GM19240 (cell line): ENCODE results near the gene CLSTN2.

Experiments used
- DNase-seq: peaks from one replicate; pipeline ENCODE4 v3.0.0; 2011; ENCODE audit warnings: low spot score; ENCODE audit not compliant: insufficient read length

Gene CLSTN2

DNA sequence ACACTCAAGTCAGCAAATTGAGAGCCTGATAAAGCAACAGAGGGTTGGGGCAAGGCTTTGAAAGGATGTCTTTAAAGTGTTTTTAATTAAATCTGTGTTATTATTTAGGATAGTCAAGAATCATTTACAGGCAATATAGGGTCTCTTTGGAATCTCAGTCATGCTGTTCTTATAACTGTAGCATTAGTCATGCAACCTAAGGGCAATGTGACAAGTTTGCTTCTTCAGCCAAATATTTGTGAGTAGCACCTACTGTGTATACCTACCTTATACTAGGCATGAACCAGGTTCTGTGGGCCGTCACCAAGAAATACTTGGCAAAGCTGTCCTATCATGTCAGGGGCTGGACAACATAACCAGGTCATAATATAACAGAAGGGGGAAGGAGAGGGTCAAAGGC is 558.3 kb downstream of the CLSTN2 start:
- DNase-seq: no peak

DNA sequence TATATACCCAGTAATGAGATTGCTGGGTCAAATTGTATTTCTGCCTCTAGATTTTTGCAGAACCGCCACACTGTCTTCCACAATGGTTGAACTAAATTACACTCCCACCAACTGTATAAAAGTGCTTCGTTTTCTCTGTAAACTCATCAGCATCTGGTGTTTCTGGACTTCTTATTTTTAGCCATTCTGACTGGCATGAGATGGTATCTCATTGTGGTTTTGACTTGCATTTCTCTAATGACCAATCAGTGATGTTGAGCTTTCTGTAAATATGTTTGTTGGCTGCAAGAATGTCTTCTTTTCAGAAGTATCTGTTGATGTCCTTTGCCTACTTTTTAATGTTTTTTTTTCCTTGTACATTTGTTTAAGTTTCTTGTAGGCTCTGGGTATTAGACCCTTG is 560.0 kb downstream of the CLSTN2 start:
- DNase-seq: no peak

DNA sequence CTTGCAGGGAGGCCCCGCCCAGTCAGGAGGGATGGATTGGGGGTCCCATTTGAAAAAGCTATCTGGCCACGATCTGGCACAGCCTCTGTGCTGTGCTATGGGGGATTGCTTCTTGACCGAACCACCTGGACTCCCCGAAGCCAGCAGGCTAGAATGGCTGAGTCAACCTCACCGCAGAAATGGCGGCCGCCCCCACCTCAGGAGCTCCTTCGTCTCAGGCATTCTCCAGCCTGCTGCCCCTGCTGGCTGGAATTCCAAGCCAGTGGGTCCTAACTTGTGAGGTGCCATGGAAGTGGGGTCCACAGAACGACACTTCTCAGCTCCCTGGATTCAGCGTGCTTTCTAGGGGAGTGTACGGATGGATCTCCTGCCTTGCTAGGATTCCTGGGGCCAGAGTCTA is 562.3 kb downstream of the CLSTN2 start:
- DNase-seq: no peak

DNA sequence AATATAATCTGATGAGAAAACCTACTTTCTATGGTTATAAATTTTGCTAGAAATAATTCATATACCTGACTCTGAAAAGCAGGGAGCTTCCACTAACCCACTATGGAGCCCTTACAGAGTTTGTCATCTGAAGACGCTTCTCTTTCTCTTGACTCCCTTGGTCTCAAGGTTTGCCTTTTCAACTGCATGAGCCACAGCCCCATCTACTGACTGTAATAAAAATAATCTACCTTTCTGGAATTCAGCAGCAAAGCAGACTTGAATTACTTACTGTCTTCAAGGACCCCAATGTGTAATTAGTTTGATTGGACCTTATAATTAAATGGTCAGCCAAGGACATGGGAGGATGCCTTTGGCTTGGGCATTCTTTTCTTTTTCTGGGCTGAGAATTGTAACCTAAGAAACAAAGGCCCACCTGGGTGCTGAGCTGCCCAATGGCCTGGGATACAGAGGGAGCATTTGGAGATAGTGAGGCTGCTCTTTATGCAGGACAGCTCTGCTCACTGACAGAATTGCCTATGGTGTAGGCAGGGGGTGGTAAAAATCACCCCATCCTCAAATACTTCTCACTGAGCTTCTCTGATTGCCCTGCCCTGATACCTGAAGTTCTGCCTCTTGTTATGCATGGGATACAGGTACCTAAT is 564.3 kb downstream of the CLSTN2 start:
- no peak for DNase-seq

DNA sequence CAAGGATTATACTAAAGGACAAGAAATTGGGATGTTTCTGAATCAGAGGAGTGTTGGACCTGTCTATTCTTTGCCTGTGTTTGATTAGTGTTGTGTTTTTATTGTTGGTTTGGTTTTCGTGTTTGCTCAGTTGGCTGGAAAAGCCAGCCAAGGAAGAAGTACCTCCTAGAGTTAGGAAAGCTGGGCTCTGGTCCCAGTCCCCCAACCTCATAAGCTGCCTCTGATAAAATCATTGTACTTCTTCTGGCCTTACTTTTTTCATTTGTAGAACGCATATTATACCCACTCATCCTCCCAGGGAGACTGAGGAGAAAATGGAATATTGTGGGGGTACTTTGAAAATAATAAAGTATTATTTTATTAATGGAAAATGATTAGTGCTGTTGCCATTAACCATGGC is 565.5 kb downstream of the CLSTN2 start:
- DNase-seq: no peak

DNA sequence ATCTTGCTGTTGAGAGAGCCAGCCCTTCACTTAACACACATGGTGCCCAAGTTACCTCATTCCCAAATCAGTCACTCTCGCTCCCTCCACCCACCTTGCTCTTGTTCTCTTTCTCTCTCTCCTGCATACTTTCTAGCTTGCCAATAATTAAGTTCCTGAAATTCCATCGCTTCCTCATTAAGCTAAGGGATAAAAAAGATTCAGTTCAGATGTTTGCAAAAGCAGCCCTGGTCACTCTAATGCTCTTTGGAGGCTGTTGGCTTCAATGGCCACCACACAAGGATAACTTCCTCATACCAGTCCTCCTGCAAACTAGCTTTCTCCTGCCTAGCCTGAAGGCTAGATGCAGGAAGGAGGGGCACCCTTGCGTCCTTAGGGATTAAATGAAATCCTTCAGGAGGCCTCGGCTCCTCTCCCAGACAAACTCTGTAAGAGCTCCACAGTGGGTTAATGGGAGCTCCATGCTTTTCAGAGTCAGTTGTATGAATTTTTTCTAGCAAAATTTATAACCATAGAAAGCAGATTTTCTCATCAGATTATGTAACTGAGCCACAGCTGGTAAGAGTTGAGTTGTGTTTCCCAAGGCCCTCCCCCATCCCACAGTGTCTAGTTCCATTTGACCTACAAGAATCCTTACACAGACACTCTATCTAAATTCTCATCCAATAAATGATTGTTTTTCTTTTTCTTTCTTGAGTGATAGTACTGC is 566.2 kb downstream of the CLSTN2 start:
- DNase-seq: no peak

DNA sequence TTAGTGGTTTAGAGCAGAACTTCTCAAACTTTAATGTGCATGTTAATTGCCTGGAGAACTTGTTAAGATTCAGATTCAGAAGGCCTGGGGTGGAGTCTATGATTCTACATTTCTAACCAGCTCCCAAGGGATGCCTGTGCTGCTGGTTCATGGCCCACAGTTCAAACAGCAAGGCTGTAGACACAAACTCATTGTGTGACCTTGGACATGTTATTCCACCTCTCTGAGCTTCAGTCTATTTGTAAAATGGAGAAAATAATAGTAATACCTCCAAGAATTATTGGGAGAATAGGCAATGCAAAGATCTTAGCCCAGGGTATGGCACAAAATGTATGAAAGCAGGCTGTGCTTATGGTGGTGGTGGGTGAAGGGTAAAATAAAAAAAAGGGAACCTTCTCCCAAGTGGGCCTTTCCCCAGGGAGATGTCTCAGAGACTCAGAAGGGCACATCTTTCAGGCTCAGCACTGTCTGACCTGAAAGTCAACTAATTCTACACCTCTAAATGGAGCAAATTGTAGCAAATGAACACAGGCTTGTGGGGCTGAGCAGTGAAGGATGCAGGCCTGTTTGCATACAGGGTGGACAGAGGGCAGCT is 566.9 kb downstream of the CLSTN2 start:
- no peak for DNase-seq

DNA sequence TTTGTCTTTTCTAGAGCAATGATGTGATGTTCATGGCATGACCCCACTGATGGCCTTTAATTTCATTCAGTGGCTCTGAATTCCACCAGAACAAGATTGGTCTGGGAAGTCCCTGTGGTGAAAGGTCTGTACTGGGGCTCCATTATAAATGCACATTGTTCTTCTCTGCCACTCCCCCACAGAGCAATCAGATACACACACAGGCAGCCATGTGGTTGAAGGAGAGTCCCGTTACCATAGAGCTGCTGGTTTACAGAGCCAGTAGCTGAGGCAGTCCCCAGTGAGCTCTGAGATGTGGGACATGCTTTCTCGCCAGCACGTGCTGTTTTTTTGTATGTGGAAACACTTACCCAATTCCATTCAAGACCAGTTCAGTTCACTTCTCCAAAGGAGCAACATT is 570.2 kb downstream of the CLSTN2 start:
- no peak for DNase-seq

DNA sequence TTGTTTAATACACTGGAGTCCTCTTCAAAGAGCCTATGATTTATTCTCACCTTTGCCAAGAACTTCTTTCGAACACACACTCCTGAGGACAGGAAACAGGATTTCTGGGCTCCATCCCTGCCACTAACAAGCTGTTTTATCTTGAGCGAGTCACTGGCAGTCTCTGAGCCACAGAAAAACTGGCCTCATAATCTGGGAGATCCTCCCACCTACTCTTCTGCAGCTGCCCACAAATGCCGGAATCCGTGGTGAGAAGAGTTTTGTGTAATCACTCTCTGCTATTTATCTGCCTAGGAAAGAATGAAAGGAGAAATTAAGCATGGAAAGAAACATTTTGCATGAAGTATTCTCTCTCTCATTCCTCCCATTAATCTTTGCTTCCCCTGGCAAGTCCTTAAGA is 570.9 kb downstream of the CLSTN2 start:
- DNase-seq: no peak

DNA sequence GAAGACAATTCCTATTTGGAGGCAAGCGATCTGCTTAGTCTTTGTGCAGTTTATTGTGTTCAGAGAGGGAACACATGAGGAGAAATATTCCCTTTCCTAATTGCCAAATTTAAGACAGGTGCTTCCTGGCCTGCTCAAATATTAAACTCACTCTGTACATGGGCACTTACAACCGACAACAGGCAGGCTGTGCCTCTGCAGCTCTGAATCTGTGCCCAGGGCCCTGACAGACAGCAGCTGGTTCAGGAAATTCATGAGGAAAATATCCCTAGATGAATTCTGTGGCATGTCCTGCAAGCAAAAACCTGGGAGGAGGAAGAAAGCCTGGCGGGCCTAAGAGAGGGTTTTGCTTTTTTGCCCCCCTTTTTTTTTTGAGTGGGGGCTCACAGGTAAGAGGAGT is 573.6 kb downstream of the CLSTN2 start:
- DNase-seq: no peak

DNA sequence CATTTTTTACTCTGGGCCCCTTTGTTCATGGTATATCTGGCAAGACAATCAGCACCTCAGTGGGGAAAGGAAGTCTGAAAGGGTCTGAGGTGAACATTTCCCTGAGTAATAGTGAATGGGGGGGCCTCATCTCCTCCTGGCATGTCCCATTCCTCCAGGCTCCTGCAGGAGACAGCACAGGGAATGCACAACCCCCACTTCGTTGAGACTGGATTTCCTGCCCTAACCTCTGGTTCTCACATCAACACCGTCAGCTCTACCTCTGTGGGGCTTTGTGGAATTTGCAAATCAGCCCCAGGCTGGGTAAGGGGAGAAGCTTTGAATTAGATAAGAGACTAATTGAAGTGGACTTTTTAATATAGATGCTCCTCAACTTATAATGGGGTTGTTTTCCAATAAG is 574.5 kb downstream of the CLSTN2 start:
- DNase-seq: no peak

DNA sequence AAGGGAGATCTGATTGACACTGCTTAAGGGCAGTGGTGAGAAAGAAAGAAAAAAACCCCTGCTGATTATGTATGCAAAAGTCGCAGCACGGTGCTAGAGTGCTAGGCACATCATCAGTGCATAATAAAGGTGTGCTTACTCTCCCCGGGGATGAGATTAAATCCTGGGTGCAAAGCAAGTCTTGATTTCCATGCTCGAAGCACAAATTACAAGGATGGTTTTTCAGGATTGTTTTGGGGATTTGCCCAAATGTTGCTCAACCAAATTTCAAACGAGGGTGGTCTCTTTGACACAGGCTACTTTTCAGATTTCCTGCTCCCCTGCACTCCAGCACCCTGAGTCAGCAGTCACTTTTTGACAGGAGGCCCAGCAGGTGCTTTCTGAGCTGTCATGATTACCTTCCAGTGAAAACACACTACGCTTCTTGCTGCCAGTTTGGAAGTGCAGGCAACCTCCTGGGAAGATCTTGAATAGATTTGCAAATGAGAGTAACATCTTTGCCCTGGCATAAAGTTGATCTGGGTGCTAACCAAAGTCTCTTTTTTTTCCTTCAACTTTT is 575.4 kb downstream of the CLSTN2 start:
- DNase-seq: no peak

DNA sequence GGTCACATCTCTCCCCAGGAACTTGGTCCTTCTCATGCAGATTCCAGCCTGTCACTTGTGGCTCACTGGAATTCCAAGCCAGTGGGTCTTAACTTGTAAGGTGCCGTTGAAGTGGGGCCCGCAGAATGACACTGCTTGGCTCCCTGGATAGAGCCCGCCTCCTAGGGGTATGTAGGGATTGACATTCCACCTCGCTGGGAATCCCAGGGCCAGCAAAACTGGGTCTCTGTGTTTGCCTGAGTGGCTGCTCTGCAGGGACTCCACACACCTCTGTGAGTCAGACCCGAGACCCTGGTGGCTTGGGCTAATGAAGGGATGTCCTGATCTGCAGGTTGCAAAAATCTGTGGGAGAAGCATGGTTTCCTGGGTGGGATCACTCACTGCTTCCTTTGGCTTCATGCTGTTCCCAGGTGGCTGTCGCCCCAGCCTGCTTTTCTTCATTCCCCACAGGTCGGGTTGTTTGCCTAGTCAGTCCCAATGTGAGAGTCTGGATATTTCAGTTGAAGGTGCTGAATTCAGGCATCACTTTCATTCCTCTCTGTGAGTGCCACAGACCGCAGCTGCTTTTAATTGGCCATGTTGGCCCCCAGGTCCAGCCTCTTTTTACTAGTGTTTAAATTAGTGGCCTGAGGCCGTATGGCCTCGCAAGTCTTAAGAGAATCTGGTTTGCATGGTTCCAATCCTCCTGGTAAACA is 586.9 kb downstream of the CLSTN2 start:
- DNase-seq: no peak

DNA sequence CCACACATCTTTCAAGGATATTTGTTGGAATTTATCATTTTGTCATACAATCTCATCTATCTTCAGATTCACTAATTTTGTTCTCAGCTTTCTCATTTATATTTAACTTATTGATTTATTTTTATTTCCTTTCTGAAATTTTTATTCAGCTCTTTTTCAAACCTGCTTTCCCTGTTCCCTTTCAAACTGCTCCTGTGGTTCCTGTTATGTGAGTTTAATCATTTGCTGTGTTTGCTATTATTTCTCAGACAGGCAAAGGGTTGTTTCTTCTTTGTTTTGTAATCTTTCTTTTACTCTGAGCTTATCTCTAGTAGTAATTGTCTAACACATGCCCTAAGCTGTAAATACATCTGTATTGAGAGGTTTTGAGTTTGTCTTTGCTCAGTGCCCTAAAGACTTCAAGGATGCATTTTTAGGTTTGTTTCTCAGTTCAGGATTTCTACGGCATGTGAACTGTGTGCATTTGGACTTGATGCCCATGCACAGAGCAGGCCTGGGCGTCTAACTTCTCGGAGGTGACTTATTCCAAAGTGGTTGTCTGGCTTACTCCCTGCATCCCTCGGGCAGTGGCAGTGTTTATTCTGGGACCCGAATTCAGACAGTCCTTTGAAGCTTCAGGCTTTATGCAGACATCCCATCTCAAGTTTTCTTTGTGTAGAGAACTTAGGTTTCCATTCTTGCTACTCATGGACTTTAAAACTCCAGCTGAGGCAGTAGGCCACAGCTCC is 587.8 kb downstream of the CLSTN2 start:
- no peak for DNase-seq

DNA sequence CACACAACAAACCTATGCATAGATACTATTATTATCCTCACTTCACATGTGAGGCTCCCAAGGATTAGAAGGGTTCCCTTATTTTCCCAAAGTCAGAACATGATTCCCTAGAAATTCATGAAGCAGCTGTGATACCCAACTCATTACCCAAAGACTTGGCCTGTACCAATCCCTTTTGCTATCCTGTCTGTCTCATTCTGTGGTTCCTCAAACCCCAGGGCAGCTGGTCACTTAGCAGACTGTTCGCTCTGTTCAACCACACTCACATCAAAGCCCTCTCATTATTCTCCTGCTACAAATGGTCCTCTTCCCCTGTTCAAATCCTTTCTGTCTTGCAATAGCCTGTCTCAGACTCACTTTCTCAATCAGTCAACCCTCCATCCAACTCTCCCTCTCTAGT is 588.6 kb downstream of the CLSTN2 start:
- DNase-seq: no peak

DNA sequence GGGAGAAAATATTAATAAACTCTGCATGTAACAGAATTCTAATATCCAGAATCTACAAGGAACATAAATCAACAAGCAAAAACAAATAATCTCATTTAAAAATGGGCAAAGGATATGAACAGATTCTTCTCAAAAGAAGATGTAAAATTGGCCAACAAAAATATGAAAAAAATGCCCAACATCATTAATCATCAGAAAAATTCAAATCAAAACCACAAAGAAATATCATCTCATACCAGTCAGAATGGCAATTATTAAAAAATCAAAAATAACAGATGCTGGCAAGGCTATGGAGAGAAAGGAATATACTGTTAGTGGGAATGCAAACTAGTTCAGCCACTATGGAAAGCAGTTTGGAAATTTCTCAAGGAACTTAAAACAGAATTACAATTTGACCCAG is 592.2 kb downstream of the CLSTN2 start:
- no peak for DNase-seq

DNA sequence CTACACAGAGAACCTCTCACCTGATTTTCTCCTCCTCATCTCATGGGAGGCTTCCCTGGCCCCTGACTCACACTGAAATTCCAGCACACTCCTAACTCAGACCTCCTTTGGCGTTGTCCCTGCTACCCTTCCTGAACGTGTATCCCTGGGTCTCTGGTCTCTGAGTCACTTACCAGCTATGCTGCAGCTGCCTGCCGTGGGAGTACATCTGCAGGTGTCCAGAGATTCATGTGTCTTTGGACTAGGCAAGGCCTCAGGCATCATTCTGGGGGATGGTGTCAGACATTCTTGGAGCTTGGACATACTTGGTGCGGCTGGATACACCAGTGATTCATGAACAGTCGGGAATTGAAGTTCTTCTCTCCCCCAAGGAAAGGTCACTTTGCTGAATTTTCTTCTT is 594.1 kb downstream of the CLSTN2 start:
- no peak for DNase-seq

DNA sequence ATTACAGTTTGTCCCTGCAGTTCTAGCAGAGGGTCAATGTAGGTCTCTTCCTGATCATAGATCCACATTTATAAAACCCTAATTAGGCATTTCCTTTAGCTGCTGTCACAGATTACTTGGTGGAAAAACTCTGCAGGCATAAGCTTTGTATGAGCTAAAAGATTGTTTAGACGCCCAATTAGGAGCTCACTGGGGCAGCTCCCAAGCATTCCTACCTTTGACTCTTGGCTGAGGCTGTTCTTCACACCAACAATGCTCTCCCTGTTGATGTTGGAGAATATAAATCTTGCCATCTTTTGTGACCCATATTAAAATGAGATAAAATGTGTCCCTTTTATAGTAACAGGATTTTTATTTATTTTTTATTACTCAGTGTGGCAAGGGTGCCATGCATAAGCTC is 594.6 kb downstream of the CLSTN2 start:
- DNase-seq: no peak

DNA sequence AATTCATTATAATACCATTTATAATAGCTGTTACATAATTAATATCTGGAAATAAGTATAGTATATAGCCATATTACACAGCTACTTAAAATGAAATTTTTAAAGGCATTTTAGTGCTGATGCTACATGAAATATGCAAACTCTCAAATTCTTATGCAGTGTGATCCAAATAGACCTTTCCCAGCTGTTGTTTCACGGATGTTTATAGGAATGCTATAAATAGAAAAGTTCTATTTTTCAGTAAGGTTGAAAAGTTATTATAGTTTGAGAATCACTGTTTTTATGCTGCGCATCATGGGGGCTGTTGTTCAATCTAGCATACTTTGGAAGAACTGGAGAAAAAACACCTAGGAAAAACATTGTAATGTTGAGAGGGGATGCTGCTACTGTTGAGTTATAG is 595.1 kb downstream of the CLSTN2 start:
- DNase-seq: no peak

DNA sequence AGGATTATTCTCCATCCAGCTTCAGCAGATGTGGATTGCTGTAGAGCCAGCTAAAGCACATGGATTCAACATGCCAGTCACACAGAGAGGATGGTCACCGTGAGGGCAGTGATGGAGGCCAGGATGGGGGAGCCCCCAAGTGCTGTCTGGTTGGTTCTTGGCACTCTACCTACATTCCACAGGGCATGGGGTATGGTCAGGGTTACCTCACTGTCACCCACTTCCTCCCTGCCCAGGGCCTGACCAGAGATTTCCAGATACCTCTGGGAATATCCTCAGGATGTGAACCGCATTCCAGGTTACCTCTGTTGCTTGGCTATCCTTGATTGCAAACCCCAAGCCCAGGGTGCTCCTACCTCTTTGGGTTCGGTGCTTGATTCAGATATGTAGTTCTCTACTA is 595.6 kb downstream of the CLSTN2 start:
- no peak for DNase-seq

DNA sequence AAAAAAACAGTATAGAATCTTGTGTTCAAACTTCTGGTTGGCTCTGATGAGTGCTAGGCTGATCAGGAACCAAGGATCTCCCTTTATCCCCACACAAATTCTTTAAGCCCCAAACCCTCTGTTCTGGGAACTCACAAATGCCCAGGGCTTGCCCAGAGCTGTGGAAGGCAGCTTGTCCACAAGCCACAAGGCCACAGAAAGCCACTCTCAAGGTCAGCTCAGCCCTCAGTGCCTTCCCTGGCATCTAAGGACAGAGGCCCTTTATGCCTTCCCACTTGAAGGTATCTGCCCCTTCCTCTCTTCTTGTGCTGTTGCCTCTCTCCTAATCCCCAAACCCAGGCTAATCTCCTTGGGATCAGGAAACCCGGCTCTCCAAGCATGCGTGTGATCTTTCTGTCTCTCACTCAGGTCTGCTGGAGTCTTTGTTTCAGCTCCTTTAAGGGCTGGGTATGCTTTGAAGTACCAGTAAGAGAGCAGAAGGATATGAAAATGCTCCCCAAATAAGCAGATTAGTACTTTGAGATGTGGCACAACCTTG is 597.9 kb downstream of the CLSTN2 start:
- DNase-seq: no peak
